ENCODE results near the gene KLK8. TPM values are rescaled to one million over a fixed set of nuclear protein-coding genes. Genes with fewer than 3 reads are reported as not detected.

The KLK8 gene
- total and polyA plus RNA-seq, 2 donors (not counting 1 experiment from before 2014, with no cell fraction given) = not detected

DNA sequence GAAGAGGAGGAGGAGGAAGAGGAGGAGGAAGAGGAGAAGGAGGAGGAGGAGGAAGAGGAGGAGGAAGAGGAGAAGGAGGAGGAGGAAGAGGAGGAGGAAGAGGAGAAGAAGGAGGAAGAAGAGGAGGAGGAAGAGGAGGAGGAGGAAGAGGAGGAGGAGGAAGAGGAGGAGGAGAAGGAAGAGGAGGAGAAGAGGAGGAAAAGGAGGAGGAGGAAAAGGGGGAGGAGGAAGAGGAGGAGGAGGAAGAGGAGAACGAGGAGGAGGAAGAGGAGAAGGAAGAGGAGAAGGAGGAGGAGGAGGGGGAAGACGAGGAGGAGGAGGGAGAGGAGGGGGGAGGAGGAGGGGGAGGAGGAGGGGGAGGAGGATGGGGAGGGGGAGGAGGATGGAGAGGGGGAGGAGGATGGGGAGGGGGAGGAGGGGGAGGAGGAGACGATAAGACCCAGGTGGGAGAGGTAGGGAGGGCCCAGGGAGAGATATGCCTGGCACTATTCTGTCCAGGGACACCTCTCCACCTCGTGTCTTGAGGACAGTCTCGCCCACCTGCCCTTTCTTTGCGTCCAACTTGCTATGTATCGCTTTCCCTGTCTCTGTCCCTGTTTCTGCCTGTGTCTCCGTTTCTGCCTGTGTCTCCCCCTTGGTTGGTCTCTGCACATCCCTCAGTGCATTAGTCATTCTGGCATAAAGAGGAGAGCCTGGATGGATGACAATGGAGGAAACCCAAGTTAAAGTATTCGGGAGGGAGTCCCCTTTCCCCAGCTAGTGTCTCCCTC is 41.5 kb downstream of the KLK8 start:
- WGBS (ENCODE audit: insufficient coverage) = 84% methylated on average over 5 of the region's 9 CpGs
- H3K27me3 ChIP-seq (replicated peaks in 1 of 4; ENCODE audit: control extremely low read depth in 1 of 4, control insufficient read depth in 3 of 4, insufficient read depth in 4 of 4, low read length in 3 of 4) = peaks cover 0 to 2% (median 0%) of the 10 kb centered on the region in 4 experiments
- ATAC-seq (ENCODE audit: low read depth) (no peak), DNase-seq (no peak)
- ChIA-PET POLR2A (no interaction called here), CTCF (no interaction called here)
- peaks cover 0 to 13% (median 0%) of the 10 kb centered on the region in 3 donors for H3K9me3 ChIP-seq (ENCODE audit: control extremely low read depth in 1 of 3, control insufficient read depth in 2 of 3, insufficient read depth in 1 of 3, low read length in 2 of 3)
- H3K4me2 ChIP-seq (replicated peaks; ENCODE audit: low read depth, low read length, poor library complexity, severe bottlenecking) = no peak overlapping the region
- H3K4me3 ChIP-seq (ENCODE audit: control extremely low read depth in 1 of 5, extremely low read depth in 1 of 5, insufficient read depth in 1 of 5, low read depth in 2 of 5, low read length in 4 of 5) = no peak overlapping the region
- no peaks in the 10 kb centered on the region for H3K4me1 Mint-ChIP-seq
- H3K36me3 ChIP-seq (replicated peaks in 1 of 2; ENCODE audit: control extremely low read depth in 1 of 2, control insufficient read depth in 1 of 2, extremely low read depth in 1 of 2, insufficient read depth in 2 of 2, low read length in 1 of 2) = no peaks in the 10 kb centered on the region
- no peaks in the 10 kb centered on the region for H3K79me2 ChIP-seq (ENCODE audit: control insufficient read depth, insufficient read depth, low read length)
- H3K4me3 Mint-ChIP-seq = no peak overlapping the region
- no peak overlapping the region for H2AFZ ChIP-seq (ENCODE audit: insufficient read depth, low read depth, low read length, poor library complexity, severe bottlenecking)
- peaks cover 3% of the 10 kb centered on the region for H3K9me3 Mint-ChIP-seq (ENCODE audit: insufficient read depth)
- H3K27ac ChIP-seq (ENCODE audit: low read length in 2 of 2) = no peak overlapping the region
- intact Hi-C loops (cut with micrococcal nuclease) = no loop called here
- H4K20me1 ChIP-seq (ENCODE audit: control insufficient read depth, insufficient read depth, low read length, poor library complexity, severe bottlenecking) = no peaks in the 10 kb centered on the region
- no peak overlapping the region for H3K9ac ChIP-seq (ENCODE audit: low read length)
- no peak overlapping the region for H3K27ac Mint-ChIP-seq
- no peak for TF ChIP-seq EZH2 (IDR thresholded peaks at IDR 0.05; ENCODE audit: borderline replicate concordance, insufficient read depth, low read depth, low read length, poor library complexity, severe bottlenecking)
- TF ChIP-seq, protein P1, sequence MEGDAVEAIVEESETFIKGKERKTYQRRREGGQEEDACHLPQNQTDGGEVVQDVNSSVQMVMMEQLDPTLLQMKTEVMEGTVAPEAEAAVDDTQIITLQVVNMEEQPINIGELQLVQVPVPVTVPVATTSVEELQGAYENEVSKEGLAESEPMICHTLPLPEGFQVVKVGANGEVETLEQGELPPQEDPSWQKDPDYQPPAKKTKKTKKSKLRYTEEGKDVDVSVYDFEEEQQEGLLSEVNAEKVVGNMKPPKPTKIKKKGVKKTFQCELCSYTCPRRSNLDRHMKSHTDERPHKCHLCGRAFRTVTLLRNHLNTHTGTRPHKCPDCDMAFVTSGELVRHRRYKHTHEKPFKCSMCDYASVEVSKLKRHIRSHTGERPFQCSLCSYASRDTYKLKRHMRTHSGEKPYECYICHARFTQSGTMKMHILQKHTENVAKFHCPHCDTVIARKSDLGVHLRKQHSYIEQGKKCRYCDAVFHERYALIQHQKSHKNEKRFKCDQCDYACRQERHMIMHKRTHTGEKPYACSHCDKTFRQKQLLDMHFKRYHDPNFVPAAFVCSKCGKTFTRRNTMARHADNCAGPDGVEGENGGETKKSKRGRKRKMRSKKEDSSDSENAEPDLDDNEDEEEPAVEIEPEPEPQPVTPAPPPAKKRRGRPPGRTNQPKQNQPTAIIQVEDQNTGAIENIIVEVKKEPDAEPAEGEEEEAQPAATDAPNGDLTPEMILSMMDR (IDR thresholded peaks at IDR 0.05) = no peak
- peaks cover 28% of the 10 kb centered on the region for H3K27me3 Mint-ChIP-seq
- no peaks in the 10 kb centered on the region for H3K4me1 ChIP-seq (ENCODE audit: control insufficient read depth in 2 of 2, insufficient read depth in 2 of 2, low read length in 2 of 2)

DNA sequence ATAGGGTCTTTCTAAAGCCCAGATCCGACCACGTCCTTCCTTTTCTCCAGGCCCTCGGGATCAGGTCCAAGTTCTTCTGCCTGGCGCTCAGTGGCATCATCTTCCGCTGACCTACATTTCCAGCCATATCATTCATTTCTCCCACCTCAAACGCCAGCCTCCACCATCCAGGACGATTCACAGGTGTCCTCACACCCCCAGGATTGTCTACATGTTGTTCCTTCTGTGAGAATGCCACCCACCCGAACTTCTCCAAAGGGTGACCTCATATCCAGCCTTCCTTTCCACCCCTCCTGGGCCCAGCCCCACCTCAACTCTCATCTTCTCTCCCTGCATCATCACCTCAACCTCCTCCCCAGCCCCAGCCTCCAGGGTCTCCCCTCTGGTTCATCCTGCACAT is 43.8 kb downstream of the KLK8 start:
- DNase-seq (no peak), ATAC-seq (ENCODE audit: low read depth) (no peak)
- TF ChIP-seq EZH2 (IDR thresholded peaks at IDR 0.05; ENCODE audit: borderline replicate concordance, insufficient read depth, low read depth, low read length, poor library complexity, severe bottlenecking) = no peak
- TF ChIP-seq, protein P1 (IDR thresholded peaks at IDR 0.05) = no peak
- no peak overlapping the region for H3K4me3 Mint-ChIP-seq
- Histone ChIP-seq H2AFZ (ENCODE audit: insufficient read depth, low read depth, low read length, poor library complexity, severe bottlenecking) (no peak overlapping the region), H3K79me2 (ENCODE audit: control insufficient read depth, insufficient read depth, low read length) (no peaks in the 10 kb centered on the region), H3K4me1 (ENCODE audit: control insufficient read depth in 2 of 2, insufficient read depth in 2 of 2, low read length in 2 of 2) (no peaks in the 10 kb centered on the region), H3K27me3 (replicated peaks in 1 of 4; ENCODE audit: control extremely low read depth in 1 of 4, control insufficient read depth in 3 of 4, insufficient read depth in 4 of 4, low read length in 3 of 4) (peaks cover 0 to 2% (median 0%) of the 10 kb centered on the region in 4 experiments), H3K4me3 (ENCODE audit: control extremely low read depth in 1 of 5, extremely low read depth in 1 of 5, insufficient read depth in 1 of 5, low read depth in 2 of 5, low read length in 4 of 5) (no peak overlapping the region), H4K20me1 (ENCODE audit: control insufficient read depth, insufficient read depth, low read length, poor library complexity, severe bottlenecking) (no peaks in the 10 kb centered on the region), H3K9me3 (ENCODE audit: control extremely low read depth in 1 of 3, control insufficient read depth in 2 of 3, insufficient read depth in 1 of 3, low read length in 2 of 3) (peaks cover 0 to 7% (median 0%) of the 10 kb centered on the region in 3 donors), H3K27ac (ENCODE audit: low read length in 2 of 2) (no peak overlapping the region), H3K9ac (ENCODE audit: low read length) (no peak overlapping the region), H3K36me3 (replicated peaks in 1 of 2; ENCODE audit: control extremely low read depth in 1 of 2, control insufficient read depth in 1 of 2, extremely low read depth in 1 of 2, insufficient read depth in 2 of 2, low read length in 1 of 2) (no peaks in the 10 kb centered on the region), H3K4me2 (replicated peaks; ENCODE audit: low read depth, low read length, poor library complexity, severe bottlenecking) (no peak overlapping the region)
- no peak overlapping the region for H3K27ac Mint-ChIP-seq
- ChIA-PET POLR2A (no interaction called here), CTCF (no interaction called here)
- H3K4me1 Mint-ChIP-seq = no peaks in the 10 kb centered on the region
- H3K27me3 Mint-ChIP-seq = peaks cover 31% of the 10 kb centered on the region
- intact Hi-C loops (cut with micrococcal nuclease) = no loop called here
- 65% methylated on average over 8 of the region's 8 CpGs for WGBS (ENCODE audit: insufficient coverage)
- peaks cover 3% of the 10 kb centered on the region for H3K9me3 Mint-ChIP-seq (ENCODE audit: insufficient read depth)
